VCaP (cell line): Measurements from ENCODE around the gene POLD2.

Source experiments
- H3K27ac ChIP-seq: fragments of 450-650 bp; 2 replicates; pipeline ENCODE4 v1.5.1; 2017
- CTCF ChIP-seq: fragments of 450-650 bp; conservative IDR thresholded peaks from 2 replicates; pipeline ENCODE4 v1.5.1; 2017; ENCODE audit warnings: mild to moderate bottlenecking, moderate library complexity

POLD2 gene

GRCh38 chr7:44077681-44078091, 45.7 kb downstream of the POLD2 start:
- peak overlapping the region; percentile 19; the same call in 1 of the 2 replicates for H3K27ac ChIP-seq
- no peak for TF ChIP-seq CTCF

- H3K27ac ChIP-seq, result 0 out of 2 replicates have a peak overlapping the region, but pooled peaks have one; percentile 19
- TF ChIP-seq CTCF, result no peak
Observed at GRCh38 chr7:44077061-44077460, 46.3 kb downstream of the POLD2 start.

- TF ChIP-seq CTCF, result no peak
- H3K27ac ChIP-seq, result peak overlapping the region; percentile 74
Observed at GRCh38 chr7:44076101-44076895, 47.0 kb downstream of the POLD2 start.

- TF ChIP-seq CTCF, result no peak
- peak overlapping the region; percentile 74 for H3K27ac ChIP-seq
Observed at GRCh38 chr7:44075296-44076075, 47.9 kb downstream of the POLD2 start.

- no peak for TF ChIP-seq CTCF
- peak overlapping the region; percentile 74 for H3K27ac ChIP-seq
Observed at GRCh38 chr7:44074349-44074695, 49.0 kb downstream of the POLD2 start.

- peak overlapping the region; percentile 74 for H3K27ac ChIP-seq
- TF ChIP-seq CTCF, result no peak
Observed at GRCh38 chr7:44073664-44074348, 49.5 kb downstream of the POLD2 start.
